HFFc6 (cell line): ENCODE results near the gene KRTAP10-1. TPM values are rescaled to one million over a fixed set of nuclear protein-coding genes. Genes with fewer than 3 reads are reported as not detected.

ENCODE experiments used
- DNase-seq: peaks from one replicate; pipeline ENCODE4 v3.0.0-alpha.2; 2018
- H3K27ac Mint-ChIP-seq: 2 replicates; pipeline ENCODE4 v1.8.0; 2020; ENCODE audit warnings: mild to moderate bottlenecking, mixed read lengths
- H3K27me3 Mint-ChIP-seq: 2 replicates; pipeline ENCODE4 v1.8.0; 2021; ENCODE audit warnings: mild to moderate bottlenecking, moderate library complexity, mixed read lengths; ENCODE audit not compliant: insufficient read depth
- H3K36me3 Mint-ChIP-seq: 2 replicates; pipeline ENCODE4 v1.8.0; 2021; ENCODE audit warnings: low read depth, mixed read lengths
- H3K4me1 Mint-ChIP-seq: 2 replicates; pipeline ENCODE4 v1.8.0; 2020; ENCODE audit warnings: low read depth, mixed read lengths
- H3K4me3 Mint-ChIP-seq: 2 replicates; pipeline ENCODE4 v1.8.0; 2020; ENCODE audit warnings: mild to moderate bottlenecking, moderate library complexity, mixed read lengths
- H3K9me3 Mint-ChIP-seq: 2 replicates; pipeline ENCODE4 v1.8.0; 2020; ENCODE audit warnings: mild to moderate bottlenecking, mixed read lengths
- total RNA-seq, 6 experiments: library from RNA; stranded (reverse); fragmentation: NEBNext Ultra II Directional; extraction: Animal tissue kit (Norgen Biotek cat#: 25700); gene quantifications; 2 replicates in 1 of 6; 3 replicates in 5 of 6; pipeline ENCODE4 v1.2.3, GENCODE V29; 2021
- TF ChIP-seq, protein P1 (sequence below): fragments of 200-600 bp; sonication (generic); IDR thresholded peaks from 2 replicates; pipeline ENCODE4 v1.5.0; 2021; ENCODE audit warnings: antibody characterized with exemption, mild to moderate bottlenecking

Gene KRTAP10-1
- total RNA-seq, 6 experiments from 2014 or later: not detected

DNA sequence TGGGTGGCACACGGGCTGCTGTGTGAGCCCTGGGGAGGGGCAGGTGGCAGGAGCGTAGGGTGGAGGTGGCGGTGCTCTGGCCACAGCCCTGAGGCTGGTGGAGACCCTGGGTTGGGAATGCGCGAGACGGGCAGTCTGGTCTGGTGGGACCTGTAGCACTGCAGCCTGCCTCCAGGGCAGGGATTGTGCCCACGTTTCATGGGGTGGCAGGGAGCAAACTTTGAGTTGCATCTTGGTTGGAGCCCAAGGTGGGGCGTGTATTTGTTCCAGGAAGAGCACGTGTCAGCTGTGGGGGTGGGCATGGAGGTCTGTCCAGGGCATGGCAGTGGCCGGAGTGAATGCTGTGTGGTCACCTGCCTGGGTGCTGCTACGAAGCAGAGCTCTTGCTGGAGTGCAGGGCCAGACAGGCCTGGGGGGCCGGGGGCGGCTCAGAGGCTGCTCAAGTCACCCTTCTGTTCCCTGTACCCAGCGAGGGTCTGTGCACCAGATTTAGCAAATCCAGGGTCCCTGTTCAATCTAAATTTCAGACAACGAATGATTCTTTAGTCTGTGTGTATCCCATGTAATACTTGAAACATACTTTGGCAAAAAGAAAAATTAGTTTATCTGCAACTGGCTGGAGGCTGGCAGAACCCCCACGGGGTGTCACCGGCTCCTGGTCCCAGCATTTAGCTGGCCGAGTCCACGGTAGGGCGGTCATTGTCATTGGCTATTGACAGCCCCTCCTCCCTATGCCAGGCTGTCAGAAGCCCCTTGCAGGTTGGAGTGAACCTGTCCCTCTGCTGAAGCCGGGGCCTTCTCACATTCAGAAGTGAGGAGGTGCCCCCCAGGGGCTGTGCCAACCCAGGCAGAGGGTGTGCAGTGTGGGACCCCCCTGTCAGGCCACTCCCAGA lies 27.3 kb downstream of the KRTAP10-1 start:
- H3K9me3 Mint-ChIP-seq: peaks cover 27% of the 10 kb centered on the region
- no peaks in the 10 kb centered on the region; the same call in 1 of the 2 replicates for H3K36me3 Mint-ChIP-seq
- peaks cover 7% of the 10 kb centered on the region for H3K27me3 Mint-ChIP-seq
- TF ChIP-seq, protein P1, sequence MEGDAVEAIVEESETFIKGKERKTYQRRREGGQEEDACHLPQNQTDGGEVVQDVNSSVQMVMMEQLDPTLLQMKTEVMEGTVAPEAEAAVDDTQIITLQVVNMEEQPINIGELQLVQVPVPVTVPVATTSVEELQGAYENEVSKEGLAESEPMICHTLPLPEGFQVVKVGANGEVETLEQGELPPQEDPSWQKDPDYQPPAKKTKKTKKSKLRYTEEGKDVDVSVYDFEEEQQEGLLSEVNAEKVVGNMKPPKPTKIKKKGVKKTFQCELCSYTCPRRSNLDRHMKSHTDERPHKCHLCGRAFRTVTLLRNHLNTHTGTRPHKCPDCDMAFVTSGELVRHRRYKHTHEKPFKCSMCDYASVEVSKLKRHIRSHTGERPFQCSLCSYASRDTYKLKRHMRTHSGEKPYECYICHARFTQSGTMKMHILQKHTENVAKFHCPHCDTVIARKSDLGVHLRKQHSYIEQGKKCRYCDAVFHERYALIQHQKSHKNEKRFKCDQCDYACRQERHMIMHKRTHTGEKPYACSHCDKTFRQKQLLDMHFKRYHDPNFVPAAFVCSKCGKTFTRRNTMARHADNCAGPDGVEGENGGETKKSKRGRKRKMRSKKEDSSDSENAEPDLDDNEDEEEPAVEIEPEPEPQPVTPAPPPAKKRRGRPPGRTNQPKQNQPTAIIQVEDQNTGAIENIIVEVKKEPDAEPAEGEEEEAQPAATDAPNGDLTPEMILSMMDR: no peak
- H3K27ac Mint-ChIP-seq: no peak overlapping the region
- no peak overlapping the region for H3K4me3 Mint-ChIP-seq
- no peak for DNase-seq
- no peaks in the 10 kb centered on the region for H3K4me1 Mint-ChIP-seq

DNA sequence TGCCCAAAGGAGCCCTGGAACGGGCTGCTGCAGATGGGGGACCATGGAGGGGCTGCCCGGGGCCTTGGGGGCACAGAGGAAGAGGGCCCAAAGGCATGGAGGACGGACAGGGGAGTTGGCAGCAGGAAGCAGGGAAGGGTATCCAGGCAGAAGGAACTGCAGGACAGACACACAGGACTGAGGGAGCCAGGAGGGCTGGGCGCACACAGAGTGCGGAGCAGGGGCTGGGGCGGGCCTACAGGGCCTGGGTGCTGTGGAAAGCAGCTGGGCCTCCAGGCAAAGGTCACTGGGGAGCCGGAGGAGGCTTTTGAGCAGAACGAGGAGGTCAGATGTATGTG lies 28.1 kb downstream of the KRTAP10-1 start:
- H3K27me3 Mint-ChIP-seq: peaks cover 7% of the 10 kb centered on the region
- no peak overlapping the region for H3K4me3 Mint-ChIP-seq
- DNase-seq: no peak
- H3K36me3 Mint-ChIP-seq: no peaks in the 10 kb centered on the region; the same call in 1 of the 2 replicates
- TF ChIP-seq, protein P1: no peak
- H3K9me3 Mint-ChIP-seq: peaks cover 21% of the 10 kb centered on the region
- H3K4me1 Mint-ChIP-seq: no peaks in the 10 kb centered on the region
- no peak overlapping the region for H3K27ac Mint-ChIP-seq

DNA sequence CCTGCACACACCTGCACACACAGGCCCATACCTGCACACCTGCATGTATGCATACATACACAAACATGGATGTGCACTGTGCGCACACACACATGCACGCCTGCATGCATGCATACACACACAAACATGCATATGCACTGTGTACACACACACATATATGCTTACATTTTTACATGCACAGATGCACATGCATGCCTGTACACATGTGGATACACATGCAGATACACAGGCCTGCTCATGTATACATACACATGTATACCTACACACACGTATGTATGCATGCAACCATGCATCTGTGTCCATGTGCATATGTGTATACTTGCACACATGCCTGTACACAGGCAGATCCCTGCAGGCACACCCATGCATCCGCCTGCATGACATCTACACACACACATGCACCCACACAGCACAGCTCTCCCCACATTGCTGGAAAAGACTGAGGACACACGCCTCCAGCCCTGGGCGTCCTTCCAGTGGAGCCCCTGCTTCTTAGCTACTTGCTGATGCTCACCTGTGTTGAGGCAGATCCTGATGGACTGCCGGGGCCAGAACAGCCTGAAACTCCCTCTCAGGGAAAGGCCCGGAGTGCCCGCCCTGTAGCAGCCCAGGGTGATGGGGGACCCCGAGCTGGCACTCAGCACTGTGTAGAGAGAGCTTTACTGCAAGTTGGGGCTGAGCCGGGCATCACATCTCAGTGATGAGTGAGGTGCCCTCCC lies 28.6 kb downstream of the KRTAP10-1 start:
- H3K27ac Mint-ChIP-seq: no peak overlapping the region
- H3K36me3 Mint-ChIP-seq: no peaks in the 10 kb centered on the region
- H3K27me3 Mint-ChIP-seq: peaks cover 7% of the 10 kb centered on the region
- no peaks in the 10 kb centered on the region for H3K4me1 Mint-ChIP-seq
- peaks cover 17% of the 10 kb centered on the region for H3K9me3 Mint-ChIP-seq
- DNase-seq: no peak
- TF ChIP-seq, protein P1: no peak
- H3K4me3 Mint-ChIP-seq: no peak overlapping the region

DNA sequence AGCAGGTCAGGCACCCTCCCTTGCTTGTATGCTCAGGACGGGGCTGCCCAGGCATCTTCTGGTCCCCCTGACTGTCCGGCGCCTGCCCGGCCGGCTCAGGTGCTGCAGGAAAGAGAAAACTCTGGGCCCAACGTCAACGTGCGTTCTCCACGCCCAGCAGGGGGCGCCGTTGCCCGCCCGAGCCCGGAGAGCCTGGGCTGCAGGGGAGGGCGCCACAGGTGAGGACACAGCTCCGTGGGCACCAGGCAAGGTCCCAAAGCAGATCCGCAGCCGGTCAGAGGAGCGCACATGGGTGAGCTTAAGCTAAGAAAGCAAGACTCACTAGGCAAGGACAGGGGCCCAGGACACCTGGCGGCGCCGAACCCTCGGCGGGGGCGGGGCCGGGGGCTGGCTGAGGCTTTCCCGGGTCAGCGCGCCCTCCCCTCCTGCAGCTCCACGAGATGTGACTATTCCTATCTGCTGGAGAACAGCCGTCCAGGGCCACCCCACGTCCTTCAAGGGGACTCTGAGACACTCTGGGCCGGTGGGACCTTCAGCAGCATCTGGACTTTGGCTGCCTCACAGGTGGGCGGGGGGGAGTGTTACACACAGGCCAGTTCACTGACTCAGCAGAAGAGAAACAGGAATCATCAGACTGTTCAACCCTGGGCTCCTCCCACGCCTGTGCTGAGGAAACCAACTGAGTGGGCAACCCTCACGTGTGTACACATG lies 29.3 kb downstream of the KRTAP10-1 start:
- Mint-ChIP-seq H3K36me3 (no peaks in the 10 kb centered on the region), H3K27ac (no peak overlapping the region), H3K4me3 (no peak overlapping the region), H3K9me3 (peaks cover 15% of the 10 kb centered on the region), H3K4me1 (no peaks in the 10 kb centered on the region), H3K27me3 (peaks cover 8% of the 10 kb centered on the region)
- DNase-seq: no peak
- TF ChIP-seq, protein P1: peak; percentile 85

DNA sequence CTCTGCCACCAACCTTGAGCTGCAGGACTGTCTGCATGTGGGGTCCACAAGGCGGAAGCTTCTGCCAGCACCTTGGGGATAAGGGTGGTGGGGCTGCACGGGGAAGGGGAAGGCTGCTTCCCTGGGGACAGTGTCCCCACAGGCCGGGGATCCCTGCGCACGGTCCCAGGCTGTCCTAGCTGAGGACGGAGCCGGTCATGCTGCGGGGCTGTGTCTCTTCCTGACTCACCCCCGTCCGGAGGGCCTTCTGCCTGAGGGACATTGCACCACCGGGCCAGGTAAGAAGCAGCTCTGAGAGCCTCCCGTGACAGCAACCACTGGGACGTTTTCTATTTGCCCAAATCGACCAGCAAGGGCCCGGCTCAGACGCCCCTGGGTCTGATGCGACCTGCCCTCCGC lies 29.9 kb downstream of the KRTAP10-1 start:
- TF ChIP-seq, protein P1: no peak
- Mint-ChIP-seq H3K27ac (no peak overlapping the region), H3K4me3 (no peak overlapping the region), H3K36me3 (no peaks in the 10 kb centered on the region), H3K9me3 (peaks cover 12% of the 10 kb centered on the region), H3K4me1 (no peaks in the 10 kb centered on the region), H3K27me3 (peaks cover 9% of the 10 kb centered on the region)
- no peak for DNase-seq
